DOHH2 (cell line): ENCODE measurements around the gene HMGN3.

Experiments used
- EZH2phosphoT487 ChIP-seq: fragments of 200-600 bp; sonication (generic); IDR thresholded peaks from 2 replicates; pipeline ENCODE4 v1.6.1; 2017; ENCODE audit warnings: borderline replicate concordance, mild to moderate bottlenecking, antibody characterized with exemption, low read length, moderate library complexity, mixed read lengths
- TF ChIP-seq, protein P1 (sequence below): fragments of 200-600 bp; sonication (generic); IDR thresholded peaks from one replicate; pipeline ENCODE4 v1.5.1; 2014; ENCODE audit warnings: antibody characterized with exemption, mild to moderate bottlenecking, low read depth, low read length; ENCODE audit not compliant: poor library complexity, severe bottlenecking

DNA sequence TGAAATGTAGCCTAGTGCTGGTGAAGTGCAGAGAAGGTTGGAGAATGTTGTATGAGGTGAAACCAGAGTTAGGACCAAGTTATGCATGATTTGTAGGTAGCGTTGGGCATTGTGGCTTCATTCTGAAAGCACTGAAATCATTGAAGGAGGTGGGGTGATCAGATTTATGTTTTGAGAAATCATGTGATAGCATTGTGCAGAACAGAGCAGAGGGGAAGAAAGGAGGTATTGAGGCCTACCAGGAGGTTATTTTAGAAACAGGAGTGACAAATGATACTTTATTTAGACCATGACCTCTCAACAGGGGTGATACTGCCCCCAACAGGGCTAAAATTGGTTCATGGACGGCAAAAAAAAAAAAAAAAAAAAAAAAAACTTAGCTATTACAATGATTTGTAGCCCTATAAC, 15.6 kb upstream of the HMGN3 start:
- TF ChIP-seq, protein P1, sequence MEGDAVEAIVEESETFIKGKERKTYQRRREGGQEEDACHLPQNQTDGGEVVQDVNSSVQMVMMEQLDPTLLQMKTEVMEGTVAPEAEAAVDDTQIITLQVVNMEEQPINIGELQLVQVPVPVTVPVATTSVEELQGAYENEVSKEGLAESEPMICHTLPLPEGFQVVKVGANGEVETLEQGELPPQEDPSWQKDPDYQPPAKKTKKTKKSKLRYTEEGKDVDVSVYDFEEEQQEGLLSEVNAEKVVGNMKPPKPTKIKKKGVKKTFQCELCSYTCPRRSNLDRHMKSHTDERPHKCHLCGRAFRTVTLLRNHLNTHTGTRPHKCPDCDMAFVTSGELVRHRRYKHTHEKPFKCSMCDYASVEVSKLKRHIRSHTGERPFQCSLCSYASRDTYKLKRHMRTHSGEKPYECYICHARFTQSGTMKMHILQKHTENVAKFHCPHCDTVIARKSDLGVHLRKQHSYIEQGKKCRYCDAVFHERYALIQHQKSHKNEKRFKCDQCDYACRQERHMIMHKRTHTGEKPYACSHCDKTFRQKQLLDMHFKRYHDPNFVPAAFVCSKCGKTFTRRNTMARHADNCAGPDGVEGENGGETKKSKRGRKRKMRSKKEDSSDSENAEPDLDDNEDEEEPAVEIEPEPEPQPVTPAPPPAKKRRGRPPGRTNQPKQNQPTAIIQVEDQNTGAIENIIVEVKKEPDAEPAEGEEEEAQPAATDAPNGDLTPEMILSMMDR = peak; percentile 32
- no peak for TF ChIP-seq EZH2phosphoT487
